HG03565 (cell line): ENCODE measurements around the gene TSPYL4.
A peak's percentile ranks its signal among the peaks of the same experiment; 100 is the strongest.

ENCODE experiments used
- ATAC-seq: cut with Tn5 transposase; IDR thresholded peaks from one replicate; pipeline ENCODE4 v1.9.1; 2021; ENCODE audit warnings: mild to moderate bottlenecking, moderate library complexity; ENCODE audit not compliant: unreplicated experiment

The TSPYL4 gene

GRCh38 chr6:116229287-116229913, 24.5 kb downstream of the TSPYL4 start:
- ATAC-seq: no peak

GRCh38 chr6:116223355-116223754, 30.5 kb downstream of the TSPYL4 start:
- no peak for ATAC-seq

GRCh38 chr6:116221911-116222310, 32.0 kb downstream of the TSPYL4 start:
- ATAC-seq: no peak

GRCh38 chr6:116221067-116221466, 32.8 kb downstream of the TSPYL4 start:
- no peak for ATAC-seq

GRCh38 chr6:116218866-116219265, 35.0 kb downstream of the TSPYL4 start:
- no peak for ATAC-seq

- ATAC-seq: no peak
These were observed 35.7 kb downstream of the TSPYL4 start for GRCh38 chr6:116218172-116218633.

GRCh38 chr6:116217069-116217468, 36.8 kb downstream of the TSPYL4 start:
- ATAC-seq: peak; percentile 45

GRCh38 chr6:116215414-116215813, 38.5 kb downstream of the TSPYL4 start:
- no peak for ATAC-seq

GRCh38 chr6:116214681-116215080, 39.2 kb downstream of the TSPYL4 start:
- no peak for ATAC-seq

- ATAC-seq: no peak
These were observed 43.0 kb downstream of the TSPYL4 start for GRCh38 chr6:116210750-116211425.

GRCh38 chr6:116210316-116210715, 43.6 kb downstream of the TSPYL4 start:
- ATAC-seq: no peak

GRCh38 chr6:116208056-116208785, 45.7 kb downstream of the TSPYL4 start:
- no peak for ATAC-seq

- ATAC-seq: no peak
These were observed 47.5 kb downstream of the TSPYL4 start for GRCh38 chr6:116206231-116206903.

- no peak for ATAC-seq
These were observed 48.6 kb downstream of the TSPYL4 start for GRCh38 chr6:116205281-116205680.

- no peak for ATAC-seq
These were observed 52.3 kb downstream of the TSPYL4 start for GRCh38 chr6:116201538-116201937.

- ATAC-seq: no peak
These were observed 53.1 kb downstream of the TSPYL4 start for GRCh38 chr6:116200619-116201249.
